Adipocyte (in vitro differentiated cells): ENCODE data around the gene HELB.

Source experiments
- DNase-seq: peaks from one replicate; pipeline ENCODE4 v3.0.0-alpha.2; 2015; ENCODE audit warnings: low read depth
- H3K27me3 ChIP-seq: replicated peaks from 2 replicates; pipeline ENCODE4 v1.7.0; 2013; ENCODE audit warnings: mild to moderate bottlenecking, low read length, moderate library complexity; ENCODE audit not compliant: control insufficient read depth, insufficient read depth
- H3K36me3 ChIP-seq: 2 replicates; pipeline ENCODE4 v1.7.0; 2013; ENCODE audit warnings: low read length, mild to moderate bottlenecking, moderate library complexity; ENCODE audit not compliant: control insufficient read depth, insufficient read depth, severe bottlenecking
- H3K4me1 ChIP-seq: 2 replicates; pipeline ENCODE4 v1.7.0; 2013; ENCODE audit warnings: mild to moderate bottlenecking, low read length, moderate library complexity; ENCODE audit not compliant: control insufficient read depth, insufficient read depth
- H3K4me3 ChIP-seq: 2 replicates; pipeline ENCODE4 v1.7.0; 2013; ENCODE audit warnings: mild to moderate bottlenecking, low read length, moderate library complexity
- H3K9ac ChIP-seq: 2 replicates; pipeline ENCODE4 v1.7.0; 2013; ENCODE audit warnings: mild to moderate bottlenecking, low read length, moderate library complexity
- H3K9me3 ChIP-seq: 2 replicates; pipeline ENCODE4 v1.7.0; 2013; ENCODE audit warnings: mild to moderate bottlenecking, low read length, moderate library complexity; ENCODE audit not compliant: control insufficient read depth

Gene HELB

GRCh38 chr12:66361703-66362102 is 59.4 kb downstream of the HELB start:
- DNase-seq: no peak

GRCh38 chr12:66365718-66366490 is 63.6 kb downstream of the HELB start:
- Histone ChIP-seq H3K4me1 (peaks cover 12% of the 10 kb centered on the region), H3K9me3 (no peaks in the 10 kb centered on the region), H3K4me3 (no peak overlapping the region), H3K27me3 (no peaks in the 10 kb centered on the region), H3K36me3 (no peaks in the 10 kb centered on the region), H3K9ac (no peak overlapping the region)
- DNase-seq: peak; percentile 75

More at GRCh38 chr12:66361703-66362102, 59.4 kb downstream of the HELB start:
- no peaks in the 10 kb centered on the region for H3K36me3 ChIP-seq
- no peaks in the 10 kb centered on the region for H3K27me3 ChIP-seq
- H3K4me1 ChIP-seq: peaks cover 12% of the 10 kb centered on the region
- H3K9me3 ChIP-seq: no peaks in the 10 kb centered on the region
- H3K4me3 ChIP-seq: no peak overlapping the region
- no peak overlapping the region for H3K9ac ChIP-seq

DNA sequence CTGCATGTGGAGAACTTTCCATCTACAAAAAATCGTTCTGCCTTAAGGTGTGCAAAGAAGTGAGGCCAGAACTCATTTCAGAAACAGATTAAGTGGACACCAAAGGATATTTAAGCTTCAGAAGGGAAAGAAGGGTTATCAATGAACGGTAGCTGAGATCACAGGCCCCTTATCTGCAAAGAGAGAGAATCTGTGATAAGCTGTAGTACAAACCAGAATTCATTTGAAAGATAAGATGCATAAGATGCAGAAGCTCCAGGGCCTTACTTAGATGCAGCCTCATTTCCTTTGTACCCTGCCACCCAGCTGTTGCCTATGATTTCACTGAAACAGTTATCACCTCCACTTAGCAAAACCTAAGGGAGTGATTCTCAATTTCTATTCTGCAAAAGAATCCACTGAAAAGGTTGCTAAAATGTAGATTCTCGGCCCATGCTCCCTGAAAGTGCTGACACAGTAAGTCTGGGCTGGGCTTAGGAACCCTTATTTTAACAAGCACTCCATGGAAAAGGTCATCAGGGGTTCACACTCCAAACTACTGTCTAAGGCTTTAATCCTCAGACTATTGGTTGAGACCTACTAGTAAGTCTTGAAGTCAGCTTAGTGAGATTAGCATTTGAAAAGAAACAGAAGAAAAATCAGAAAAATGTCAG is 64.8 kb downstream of the HELB start:
- no peak overlapping the region for H3K4me3 ChIP-seq
- DNase-seq: no peak
- H3K4me1 ChIP-seq: peaks cover 12% of the 10 kb centered on the region
- no peaks in the 10 kb centered on the region for H3K36me3 ChIP-seq
- H3K9me3 ChIP-seq: no peaks in the 10 kb centered on the region
- no peak overlapping the region for H3K9ac ChIP-seq
- H3K27me3 ChIP-seq: no peaks in the 10 kb centered on the region

GRCh38 chr12:66371982-66372381 is 69.7 kb downstream of the HELB start:
- peaks cover 5% of the 10 kb centered on the region for H3K4me1 ChIP-seq
- no peak overlapping the region for H3K4me3 ChIP-seq
- DNase-seq: no peak
- H3K36me3 ChIP-seq: no peaks in the 10 kb centered on the region
- H3K9me3 ChIP-seq: no peaks in the 10 kb centered on the region
- H3K9ac ChIP-seq: no peak overlapping the region
- no peaks in the 10 kb centered on the region for H3K27me3 ChIP-seq

DNA sequence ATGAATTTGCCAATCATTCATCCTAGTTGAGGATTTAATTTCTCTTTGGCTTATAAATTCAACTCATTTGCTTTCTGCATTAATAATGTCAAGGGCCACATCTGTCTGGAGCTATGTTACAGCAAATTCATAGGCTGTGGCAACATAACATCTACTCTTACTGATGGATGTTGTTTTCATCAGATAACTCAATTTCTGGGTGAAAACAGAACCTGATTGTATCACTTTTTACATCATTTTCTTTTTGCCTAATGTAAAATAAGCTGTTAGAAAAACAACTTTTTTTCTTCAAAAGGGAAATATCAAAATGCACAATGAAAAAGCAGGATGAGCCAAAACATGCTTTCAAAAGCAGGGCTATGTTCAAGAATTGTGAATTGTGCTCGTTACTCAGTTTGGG is 73.3 kb downstream of the HELB start:
- no peaks in the 10 kb centered on the region for H3K36me3 ChIP-seq
- no peak overlapping the region for H3K4me3 ChIP-seq
- no peaks in the 10 kb centered on the region for H3K9me3 ChIP-seq
- H3K9ac ChIP-seq: no peak overlapping the region
- H3K4me1 ChIP-seq: peaks cover 5% of the 10 kb centered on the region
- no peaks in the 10 kb centered on the region for H3K27me3 ChIP-seq
- DNase-seq: no peak

DNA sequence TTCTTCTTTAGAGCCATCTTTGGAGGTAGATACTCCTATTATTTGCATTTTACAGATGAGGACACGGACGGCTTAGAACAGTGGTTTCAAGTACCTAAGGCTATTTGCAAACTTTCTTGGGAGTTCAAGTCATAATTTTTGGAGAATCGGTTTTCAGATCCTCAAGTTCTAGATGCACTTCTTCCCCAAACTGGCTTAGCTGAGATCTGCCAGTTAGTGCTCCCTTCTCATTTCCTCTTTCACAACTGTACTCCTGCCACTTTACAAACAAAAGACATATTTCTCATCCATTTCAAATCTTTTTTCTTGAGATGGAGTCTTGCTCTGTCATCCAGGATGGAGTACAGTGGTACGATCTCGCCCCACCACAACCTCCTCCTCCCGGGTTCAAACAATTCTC is 77.3 kb downstream of the HELB start:
- no peaks in the 10 kb centered on the region for H3K9me3 ChIP-seq
- H3K4me3 ChIP-seq: no peak overlapping the region
- H3K36me3 ChIP-seq: no peaks in the 10 kb centered on the region
- H3K27me3 ChIP-seq: no peaks in the 10 kb centered on the region
- no peak overlapping the region for H3K9ac ChIP-seq
- H3K4me1 ChIP-seq: peaks cover 5% of the 10 kb centered on the region
- no peak for DNase-seq

GRCh38 chr12:66380769-66381535 is 78.7 kb downstream of the HELB start:
- no peak for DNase-seq
- H3K36me3 ChIP-seq: no peaks in the 10 kb centered on the region
- no peaks in the 10 kb centered on the region for H3K27me3 ChIP-seq
- no peak overlapping the region for H3K4me3 ChIP-seq
- H3K9me3 ChIP-seq: no peaks in the 10 kb centered on the region
- H3K9ac ChIP-seq: no peak overlapping the region
- peaks cover 2% of the 10 kb centered on the region for H3K4me1 ChIP-seq

DNA sequence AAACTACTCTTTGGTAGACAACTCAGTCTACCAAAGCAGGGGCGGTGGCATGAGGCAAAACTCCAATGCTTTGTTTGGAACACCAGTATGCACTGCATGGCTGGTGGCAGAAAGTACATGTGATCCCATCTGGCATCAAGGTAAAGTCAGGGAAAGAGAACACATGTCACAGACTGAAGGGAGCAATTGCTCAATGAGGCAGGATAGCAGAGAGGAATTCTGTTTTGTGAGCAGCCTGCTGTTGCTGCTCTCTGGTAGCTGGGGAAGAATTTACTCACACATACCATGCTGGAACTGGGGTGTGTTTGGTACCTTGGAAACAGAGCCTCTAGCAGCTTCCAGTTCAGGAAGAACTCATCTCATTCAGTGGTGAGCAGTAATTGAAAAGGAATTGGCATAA is 84.8 kb downstream of the HELB start:
- DNase-seq: no peak
- H3K4me1 ChIP-seq: no peaks in the 10 kb centered on the region
- H3K4me3 ChIP-seq: no peak overlapping the region
- H3K9me3 ChIP-seq: peaks cover 8% of the 10 kb centered on the region
- H3K27me3 ChIP-seq: no peaks in the 10 kb centered on the region
- H3K36me3 ChIP-seq: no peaks in the 10 kb centered on the region
- no peak overlapping the region for H3K9ac ChIP-seq
